Endometrium (tissue), 2 donors: Measurements from ENCODE around the gene CTTN.

ENCODE experiments used
- FAIRE-seq: peaks from 2 replicates; lab custom pipeline; 2012; peaks lifted over from hg19 to GRCh38; lab: Jason Lieb, UNC
- donor health status: control.
- donor health status: control.

The CTTN gene

DNA sequence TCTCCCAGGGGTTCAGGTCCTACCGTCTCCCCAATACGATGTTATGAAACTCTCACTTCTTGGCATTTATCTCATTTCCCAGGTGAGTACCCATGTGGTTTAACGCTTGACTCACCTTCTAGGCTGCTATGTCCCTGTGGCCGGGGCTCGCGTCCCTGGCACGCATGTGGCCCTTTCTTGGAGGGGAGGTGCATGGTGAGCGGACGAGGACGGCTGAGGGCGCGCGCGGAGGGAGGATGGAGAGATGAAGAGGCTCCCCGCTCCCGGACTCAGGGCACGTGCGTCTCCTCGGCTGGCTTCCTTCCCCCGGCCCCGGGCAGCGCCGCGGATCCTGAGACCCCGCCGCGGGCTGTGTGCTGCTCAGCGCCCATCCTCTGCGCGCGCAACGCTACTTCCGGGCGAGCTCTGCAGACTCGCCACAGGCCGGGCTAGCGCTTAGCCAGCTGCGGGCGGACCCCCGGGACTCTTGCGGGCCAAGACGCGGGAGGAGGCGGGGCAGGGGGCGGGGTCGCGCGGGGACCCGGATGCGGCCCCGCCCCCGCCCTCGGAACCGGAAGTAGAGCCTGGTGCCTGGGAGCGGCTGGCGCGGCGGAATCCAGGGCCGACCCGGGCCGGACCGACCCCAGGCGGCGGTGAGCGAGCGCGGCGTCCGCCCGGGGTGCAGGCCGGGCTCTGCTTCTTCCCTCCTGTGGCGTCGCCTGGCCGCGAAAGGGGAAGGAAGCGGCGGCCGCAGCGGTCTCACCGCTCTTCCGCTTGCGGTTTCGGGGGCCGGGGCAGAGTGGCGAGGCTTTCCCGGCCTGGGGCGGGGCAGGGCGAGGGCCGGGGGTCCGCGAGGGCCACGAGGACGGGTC lies at the start of gene CTTN:
Gene CTTN, plus strand, starts transcription at position 547 of the 851 bp plus-strand sequence. CDS start 8,769 bp downstream, outside the sequence.
- no peak for FAIRE-seq

DNA sequence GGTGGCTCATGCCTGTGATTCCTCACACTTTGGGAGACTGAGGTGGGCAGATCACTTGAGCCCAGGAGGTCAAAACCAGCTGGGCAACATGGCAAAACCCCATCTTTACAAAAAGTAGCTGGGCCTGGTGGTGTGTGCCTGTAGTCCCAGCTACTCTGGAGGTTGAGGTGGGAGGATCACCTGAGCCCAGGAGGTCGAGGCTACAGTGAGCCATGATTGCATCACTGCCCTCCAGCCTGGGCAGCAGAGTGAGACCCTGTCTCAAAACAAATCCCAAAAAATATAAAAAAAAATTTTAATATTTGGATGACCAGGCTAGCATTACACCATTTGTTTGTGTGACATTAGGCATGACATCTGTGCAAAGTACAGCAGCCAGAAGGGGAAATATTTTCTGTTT lies 49.7 kb upstream of the CTTN start:
- no peak for FAIRE-seq

DNA sequence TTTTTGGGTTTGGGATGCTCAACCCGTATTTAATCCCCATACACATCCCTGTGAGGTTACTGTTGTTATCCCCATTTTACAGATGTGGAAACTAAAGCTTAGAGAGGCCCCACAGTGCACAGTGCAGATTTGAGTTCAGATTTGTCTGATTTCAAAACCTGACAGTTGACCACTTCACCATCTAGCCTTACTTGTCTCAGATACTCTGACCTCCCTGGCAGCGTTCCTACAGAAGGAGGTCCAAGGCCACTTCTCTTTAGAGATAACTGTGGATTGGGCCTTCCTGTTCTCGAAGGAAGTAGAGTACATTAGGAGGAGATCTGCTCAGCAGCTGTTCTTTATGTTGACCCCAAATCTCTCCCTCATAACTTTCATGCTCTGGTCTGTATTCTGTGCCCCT lies 46.7 kb upstream of the CTTN start:
- no peak for FAIRE-seq

DNA sequence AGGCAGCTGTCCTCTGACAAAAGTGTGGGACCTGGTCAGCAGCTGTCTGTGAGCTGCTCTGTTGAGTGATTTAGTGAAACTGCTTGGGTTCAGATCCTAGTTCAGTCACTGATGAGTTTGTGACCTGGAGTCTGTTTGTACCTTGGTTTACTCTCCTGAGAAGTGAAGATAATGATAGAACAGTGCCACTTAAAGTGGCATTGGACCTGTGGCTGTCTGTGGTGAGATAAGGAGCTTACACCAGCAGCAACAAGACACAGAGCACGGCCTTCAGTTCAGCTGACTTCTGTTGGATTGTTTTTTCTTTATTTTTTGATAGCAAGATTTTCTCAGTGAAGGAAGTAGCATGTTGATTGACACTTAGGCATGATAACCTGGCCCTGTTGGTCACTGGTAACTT lies 46.2 kb upstream of the CTTN start:
- no peak for FAIRE-seq

DNA sequence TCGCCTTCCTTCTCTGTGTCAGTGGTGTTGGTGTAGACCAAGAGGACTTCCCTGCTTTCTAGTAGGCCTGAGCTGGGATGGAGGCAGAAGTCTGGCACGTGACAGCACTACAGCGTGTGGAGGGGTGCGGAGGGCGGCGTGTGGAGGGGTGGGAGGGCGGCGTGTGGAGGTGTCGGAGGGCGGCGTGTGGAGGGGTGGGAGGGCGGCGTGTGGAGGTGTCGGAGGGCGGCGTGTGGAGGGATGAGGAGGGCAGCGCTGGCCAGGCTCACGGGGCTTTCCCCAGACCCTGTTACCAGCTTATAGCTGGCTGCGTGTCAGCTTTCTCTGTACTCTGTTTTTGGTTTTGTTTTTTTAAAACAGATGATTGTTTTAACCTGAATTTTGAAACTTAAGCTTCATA lies 45.7 kb upstream of the CTTN start:
- FAIRE-seq: no peak

DNA sequence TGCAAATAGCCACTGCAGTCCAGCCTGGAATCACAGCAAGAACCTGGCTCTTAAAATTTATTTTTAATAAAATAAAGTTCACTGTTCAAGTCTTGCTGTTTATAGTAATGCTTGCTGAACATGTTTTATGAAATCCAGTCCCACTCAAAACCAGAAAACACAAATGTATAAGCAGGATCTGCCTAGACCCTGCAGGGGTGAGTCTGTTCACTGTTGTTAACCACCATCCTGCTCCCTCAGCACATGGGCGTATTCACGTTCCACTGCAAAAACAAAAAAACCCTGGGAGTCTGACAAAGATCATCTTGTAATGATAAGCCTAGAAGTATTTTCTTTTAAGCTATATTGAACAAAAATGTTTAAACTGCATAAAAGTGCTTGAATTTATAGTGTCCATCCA lies 45.0 kb upstream of the CTTN start:
- no peak for FAIRE-seq

DNA sequence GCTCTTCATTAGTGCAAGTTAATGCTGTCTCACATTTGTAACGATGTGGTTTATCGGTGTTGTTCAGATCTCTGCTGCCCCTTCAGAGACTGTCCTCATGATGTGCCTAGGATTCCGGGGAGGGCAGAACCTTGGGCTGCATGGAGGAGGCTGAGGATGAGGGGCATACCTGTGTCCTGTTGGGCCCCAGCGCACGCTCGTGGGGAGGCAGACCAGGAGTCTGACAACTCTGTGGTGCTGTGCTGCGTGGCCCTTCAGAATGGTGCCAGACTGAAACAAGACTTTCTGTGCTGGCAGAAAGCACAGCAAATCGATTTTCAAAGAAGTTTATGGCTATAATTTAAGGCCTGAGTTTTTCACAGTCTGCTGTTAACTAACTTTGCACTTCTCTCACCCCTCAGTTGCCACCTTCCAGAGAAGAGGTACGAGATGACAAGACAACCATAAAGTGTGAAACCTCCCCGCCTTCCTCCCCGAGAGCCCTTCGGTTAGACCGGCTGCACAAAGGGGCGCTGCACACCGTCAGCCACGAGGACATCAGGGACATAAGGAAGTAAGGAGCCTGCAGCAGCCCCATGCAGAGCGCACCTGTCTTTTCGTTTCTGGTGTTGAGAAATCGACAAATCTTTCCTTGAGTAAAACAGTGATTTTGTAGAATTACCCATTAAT lies 44.3 kb upstream of the CTTN start:
- no peak for FAIRE-seq

DNA sequence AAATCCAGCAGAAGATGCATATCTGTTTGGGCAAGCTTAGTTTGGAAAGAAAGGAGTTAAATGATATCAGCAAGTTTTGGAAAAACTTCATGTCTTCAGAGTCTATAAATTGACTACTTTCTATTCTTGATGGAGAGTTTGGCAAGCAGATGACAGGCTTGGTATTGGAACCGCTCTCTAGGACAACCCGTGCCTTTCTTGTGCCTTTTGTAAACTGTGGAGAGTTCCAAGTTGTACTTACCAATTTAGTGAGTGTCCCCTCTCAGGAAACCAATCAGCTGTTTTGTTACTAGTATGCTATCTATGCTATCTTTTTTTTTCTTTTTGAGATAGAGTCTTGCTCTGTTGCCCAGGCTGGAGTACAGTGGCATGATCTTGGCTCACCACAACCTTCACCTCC lies 43.7 kb upstream of the CTTN start:
- FAIRE-seq: no peak

DNA sequence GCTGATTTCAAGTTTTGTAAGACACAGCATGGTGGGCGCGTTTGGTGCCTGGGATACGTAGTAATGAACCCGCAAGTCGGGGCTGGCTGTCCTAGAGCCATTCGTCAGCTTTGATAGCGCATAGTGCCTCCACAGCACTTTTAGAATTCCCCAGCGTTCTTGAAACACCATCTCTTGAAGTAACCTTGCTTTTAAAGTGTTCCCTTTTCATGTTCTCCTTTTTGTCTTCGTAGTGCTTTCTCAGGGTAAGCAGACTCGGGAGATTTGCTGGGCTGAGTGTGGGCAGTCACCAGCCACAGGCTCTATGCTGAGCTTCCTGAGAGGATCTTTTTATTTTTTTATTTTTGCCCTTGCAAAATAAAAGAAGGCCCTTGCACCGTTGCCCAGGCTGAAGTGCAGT lies 39.6 kb upstream of the CTTN start:
- FAIRE-seq: no peak

DNA sequence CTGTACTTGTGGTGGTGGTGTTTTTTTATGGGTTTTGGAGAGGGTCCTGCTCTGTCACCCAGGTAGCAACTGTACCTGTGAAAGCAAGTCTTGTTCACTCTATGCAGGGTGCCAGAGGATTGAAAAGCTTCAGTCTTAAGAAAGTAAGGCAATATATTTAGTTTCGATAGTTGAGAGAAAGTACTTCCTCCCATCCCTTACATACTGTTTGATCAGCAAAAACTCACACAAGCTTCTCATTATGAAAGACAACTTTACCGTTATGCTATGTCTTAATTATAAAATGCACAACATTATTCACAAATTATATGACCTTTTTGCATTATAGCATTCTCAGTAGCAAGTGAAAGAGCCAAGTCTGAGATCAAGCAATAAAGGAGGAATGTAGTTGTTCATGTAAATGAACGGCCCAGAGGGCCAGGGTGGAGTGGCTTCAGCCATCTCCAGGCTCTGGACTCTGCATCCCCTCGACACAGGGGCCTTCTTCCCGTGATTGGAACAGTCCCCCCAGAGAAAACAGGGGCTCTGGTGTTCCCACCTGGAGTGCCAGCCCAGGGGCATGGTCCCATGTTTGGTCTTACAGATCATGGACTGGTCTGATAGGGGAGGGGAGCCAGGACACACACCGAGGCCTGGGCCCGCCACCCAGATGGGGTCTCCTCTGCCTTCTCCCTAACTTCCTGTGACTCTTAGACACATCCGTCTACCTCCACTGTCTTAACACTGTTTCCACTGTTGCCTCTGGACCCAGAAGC lies 38.7 kb upstream of the CTTN start:
- FAIRE-seq: no peak

DNA sequence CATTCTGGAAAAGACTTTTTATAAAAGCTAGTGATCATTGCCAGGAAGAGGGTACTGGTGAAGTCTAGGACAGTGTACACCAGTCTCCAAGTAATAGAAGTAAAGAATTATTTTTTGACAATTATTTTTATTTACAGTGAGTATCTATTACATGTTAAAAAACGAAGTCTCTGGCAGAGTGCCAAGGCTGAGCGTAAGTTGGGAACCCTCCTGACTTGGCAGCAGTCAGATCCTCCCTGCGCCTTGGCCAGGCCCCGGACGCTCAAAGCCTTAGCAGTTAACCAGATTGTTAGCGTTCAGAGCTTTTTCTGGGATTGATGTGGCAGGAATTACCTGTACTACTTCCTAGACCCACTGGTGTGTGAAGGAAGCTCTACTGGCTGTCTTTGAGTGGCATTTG lies 38.1 kb upstream of the CTTN start:
- no peak for FAIRE-seq

DNA sequence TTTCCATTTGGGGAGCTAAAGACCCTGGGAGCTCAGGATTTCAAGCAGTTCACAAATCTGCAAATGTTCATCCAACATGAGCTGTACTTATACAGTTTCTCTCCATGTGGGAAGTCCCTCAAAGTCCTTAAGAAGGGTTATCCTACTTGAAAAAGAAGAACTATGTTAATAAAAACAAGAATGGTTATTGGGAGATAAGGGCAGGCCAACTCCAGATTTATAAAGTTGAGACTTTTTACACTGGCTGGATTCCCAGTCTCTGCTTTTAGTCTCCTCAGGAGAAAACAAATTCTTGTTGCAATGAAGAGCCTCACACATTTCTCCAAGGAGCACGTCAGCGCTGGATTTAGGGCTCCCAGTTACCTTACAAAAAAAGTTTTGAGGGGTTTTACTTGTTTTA lies 34.2 kb upstream of the CTTN start:
- FAIRE-seq: peak; percentile 68

DNA sequence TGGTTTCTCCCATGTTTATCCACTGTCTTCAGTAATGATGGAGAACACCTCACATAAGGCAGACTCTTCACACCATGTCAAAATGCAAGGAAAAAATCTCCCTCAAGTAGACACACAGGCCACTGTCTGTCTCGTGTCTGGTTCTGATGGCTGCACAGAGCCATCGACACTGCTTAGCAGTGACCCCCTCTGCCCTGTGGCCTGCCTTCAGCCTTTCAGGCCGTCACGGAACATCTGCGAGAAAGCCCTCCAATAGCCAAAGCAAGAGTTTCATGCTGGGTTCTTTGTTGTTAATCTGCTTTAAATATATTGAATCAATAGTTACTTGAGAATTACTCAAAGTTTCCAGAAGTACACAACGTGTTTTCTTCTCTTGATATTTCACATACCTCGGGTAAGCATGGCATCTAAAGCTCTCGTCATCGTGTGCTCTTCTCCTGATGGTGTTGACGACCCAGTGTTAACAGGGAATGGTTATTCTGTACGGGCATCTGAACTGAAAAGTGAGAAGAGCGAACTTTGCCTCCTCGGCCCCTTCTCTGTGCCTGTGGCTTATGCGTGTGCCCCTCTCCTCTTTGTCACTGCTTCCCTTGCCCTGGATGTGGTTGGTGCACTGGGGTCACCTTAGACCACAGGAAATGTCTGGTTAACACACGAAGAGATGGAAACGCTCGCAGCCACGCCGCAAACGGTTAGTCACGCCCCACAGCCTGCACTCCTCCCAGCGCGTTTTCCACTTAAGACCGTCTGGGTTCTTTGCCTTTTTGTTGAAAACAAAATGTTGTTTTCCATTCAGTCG lies 33.4 kb upstream of the CTTN start:
- FAIRE-seq: no peak

DNA sequence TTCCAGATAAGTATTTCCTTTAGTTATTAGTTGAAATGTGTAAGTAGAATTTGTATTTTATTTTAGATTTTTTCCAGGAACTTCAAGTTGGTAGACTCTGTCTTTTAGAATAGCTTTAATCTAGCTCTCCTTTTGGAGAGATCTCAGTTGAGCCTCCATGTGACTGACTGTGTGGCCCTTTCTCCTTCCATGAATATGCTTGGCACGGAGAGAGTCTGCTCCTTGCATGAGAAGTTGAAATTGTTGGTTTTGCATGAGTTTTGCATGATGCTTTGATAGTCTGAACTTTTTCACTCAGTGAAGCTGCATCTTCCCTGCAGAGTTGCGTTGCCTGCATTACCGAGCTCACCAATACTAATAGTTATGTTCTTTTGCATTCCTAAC lies 32.8 kb upstream of the CTTN start:
- no peak for FAIRE-seq

DNA sequence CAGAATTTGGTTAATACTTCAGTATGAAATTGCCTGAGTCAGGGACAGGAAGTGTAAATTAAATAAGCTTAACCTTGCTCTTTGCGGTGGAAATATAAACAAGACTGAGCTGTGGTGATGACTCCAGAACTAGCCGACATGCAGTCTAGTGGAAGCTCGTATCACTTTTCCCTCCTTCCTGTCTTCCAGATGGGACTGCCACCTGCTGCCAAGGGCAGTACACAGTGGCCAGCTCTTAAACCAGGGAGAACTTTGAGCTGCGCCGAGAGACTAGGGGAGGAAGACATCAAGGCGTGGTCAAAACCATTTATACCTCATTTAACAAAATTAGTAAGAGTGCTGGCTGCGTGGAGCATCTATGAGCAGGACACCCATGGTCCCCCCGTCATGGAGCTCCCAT lies 31.3 kb upstream of the CTTN start:
- no peak for FAIRE-seq

DNA sequence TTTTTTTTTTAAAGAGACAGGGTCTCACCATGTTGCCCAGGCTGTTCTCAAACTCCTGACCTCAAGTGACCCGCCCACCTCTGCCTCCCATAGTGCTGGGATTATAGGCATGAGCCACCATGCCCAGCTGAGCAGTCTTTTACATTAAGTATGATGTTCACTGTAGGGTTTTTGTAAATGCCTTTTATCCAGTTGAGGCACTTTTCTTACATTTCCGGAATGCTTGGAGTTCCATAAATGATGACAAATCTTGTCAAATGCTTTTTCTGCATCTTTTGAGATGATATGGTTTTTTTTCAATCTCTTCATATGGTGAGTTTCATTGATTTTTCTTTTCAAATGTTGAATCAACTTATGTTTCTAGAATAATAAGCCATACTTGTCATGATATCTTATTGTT lies 29.4 kb upstream of the CTTN start:
- FAIRE-seq: no peak

DNA sequence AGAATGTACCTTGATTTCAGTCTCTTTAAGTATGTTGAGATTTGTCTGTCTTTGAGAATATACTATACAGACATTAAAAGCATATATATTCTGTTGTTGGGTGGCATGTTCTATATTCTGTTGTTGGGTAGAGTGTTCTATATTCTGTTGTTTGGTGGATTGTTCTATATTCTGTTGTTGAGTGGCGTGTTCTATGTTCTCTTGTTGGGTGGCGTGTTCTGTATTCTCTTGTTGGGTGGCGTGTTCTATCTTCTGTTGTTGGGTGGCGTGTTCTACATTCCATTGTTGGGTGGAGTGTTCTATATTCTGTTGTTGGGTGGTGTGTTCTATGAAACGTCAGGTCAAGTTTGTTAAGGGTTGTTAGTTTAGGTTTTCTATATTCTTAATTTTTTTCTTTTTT lies 27.1 kb upstream of the CTTN start:
- FAIRE-seq: no peak

DNA sequence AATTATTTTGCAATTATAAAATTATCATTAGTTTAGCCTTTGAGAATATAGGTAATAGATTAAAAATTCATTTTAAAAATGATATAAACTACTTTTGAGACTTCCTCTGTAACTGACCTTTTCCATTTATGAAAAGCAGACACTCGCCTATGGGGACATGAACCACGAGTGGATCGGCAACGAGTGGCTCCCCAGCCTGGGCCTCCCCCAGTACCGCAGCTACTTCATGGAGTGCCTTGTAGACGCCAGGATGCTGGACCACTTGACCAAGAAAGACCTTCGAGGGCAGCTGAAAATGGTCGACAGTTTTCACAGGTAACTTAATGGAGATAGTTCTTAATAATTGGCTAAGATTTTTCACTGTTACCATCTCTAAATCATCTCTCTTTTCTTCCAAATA lies 26.3 kb upstream of the CTTN start:
- no peak for FAIRE-seq

DNA sequence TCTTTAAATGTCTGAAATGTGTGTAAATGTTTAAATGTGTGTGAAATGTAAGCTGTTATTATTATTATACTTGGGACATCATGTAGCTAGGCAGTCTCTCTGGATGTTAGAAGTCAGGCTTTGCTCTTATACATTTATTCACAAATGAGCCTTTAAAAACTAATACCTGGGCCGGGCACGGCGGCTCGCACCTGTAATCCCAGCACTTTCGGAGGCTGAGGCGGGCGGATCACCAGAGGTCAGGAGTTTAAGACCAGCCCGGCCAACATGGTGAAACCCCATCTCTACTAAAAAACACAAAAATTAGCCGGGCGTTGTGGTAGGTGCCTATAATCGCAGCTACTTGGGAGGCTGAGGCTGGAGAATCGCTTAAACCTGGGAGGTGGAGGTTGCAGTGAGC lies 21.7 kb upstream of the CTTN start:
- FAIRE-seq: no peak

DNA sequence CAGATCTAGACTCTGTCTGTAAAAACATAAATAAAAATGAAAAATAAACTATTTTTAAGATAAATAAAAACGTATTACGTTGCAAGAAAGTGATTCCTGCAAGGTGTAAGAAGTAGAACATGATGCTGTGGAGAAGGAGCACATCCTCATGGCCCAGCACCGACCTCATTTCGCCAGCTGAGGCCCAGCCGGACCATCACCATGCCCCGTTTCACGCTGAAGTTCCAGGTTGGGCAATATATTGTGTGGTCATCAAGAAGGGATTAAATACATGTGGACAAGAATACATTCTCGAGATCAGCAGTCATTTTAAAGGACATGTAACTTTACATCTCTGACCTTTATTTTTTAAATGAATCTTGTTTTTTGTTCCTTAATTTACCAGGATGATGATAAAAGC lies 20.7 kb upstream of the CTTN start:
- no peak for FAIRE-seq

DNA sequence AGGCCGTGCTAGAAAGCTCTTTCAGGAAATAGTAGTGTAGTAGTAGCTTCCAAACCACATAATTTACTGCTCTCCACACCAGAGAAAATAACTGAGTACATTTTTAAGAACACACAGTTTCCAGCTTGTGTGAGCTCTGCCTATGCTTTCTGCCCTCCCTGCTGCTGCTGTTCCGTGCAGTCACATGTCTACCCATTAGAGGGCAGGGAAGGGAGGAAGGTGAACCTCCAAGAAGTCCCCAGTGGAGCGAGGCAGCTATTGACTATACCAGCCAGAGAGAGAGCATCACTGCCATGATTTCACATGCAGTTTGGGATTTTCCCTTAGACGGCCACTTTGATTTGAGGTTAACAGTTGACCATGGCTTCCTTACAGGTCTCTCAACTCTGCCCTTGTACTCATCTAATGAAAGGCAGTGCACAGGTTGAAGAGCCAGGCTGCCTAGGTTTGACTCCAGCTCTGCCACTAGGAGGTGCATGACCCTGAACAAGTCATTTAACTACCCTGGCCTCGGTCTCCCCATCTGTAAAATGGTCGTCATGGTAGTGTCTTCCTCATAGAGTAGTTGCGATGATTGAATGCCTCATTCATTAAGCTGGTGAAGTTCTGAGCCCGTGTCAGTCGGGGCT lies 19.7 kb upstream of the CTTN start:
- no peak for FAIRE-seq

DNA sequence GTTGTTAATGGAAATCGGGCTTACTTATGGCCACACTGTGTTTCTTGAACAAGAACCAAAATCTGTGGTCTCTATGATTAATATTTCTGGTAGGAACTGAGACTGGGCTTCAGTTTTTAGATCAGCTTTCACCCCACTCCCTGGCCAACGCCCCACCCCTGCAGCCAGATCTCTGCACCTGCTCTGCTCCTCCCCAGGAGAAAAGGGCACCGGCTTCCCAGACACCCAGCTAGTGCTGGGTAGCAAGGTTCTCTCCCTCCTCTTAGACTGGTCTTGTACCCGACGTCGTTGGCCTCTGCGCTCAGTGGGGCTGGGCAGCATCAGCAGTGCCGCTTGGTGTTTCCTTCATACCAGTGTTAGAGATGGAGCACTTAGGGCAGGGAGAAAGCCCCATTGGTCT lies 17.0 kb upstream of the CTTN start:
- FAIRE-seq: no peak
